Calu3 (cell line): ENCODE results near the gene RPH3AL. TPM values are rescaled to one million over a fixed set of nuclear protein-coding genes. Genes with fewer than 3 reads are reported as not detected.

Experiments used
- BruUV-seq: library from RNA; stranded (reverse); fragments of 400-500 nt; replicated peaks from 2 replicates; lab custom pipeline; 2021; lab: Mats Ljungman, UMichigan
- CTCF ChIA-PET: fragments of 300-600 bp; sonication (Branson Sonifier 250); formaldehyde crosslinking; loops from one replicate; lab custom pipeline; 2022; ENCODE audit warnings: antibody characterized with exemption; lab: Charles Lee
- DNase-seq: peaks from one replicate; pipeline ENCODE4 v3.0.0; 2022
- H3K27ac Mint-ChIP-seq: one replicate; pipeline ENCODE4 v1.8.0; 2022; ENCODE audit warnings: mixed read lengths; ENCODE audit not compliant: unreplicated experiment
- H3K27me3 Mint-ChIP-seq: one replicate; pipeline ENCODE4 v1.8.0; 2022; ENCODE audit warnings: mixed read lengths; ENCODE audit not compliant: unreplicated experiment
- H3K36me3 Mint-ChIP-seq: one replicate; pipeline ENCODE4 v1.8.0; 2022; ENCODE audit warnings: mild to moderate bottlenecking, moderate library complexity, mixed read lengths; ENCODE audit not compliant: insufficient read depth, unreplicated experiment
- H3K4me1 Mint-ChIP-seq: one replicate; pipeline ENCODE4 v1.8.0; 2022; ENCODE audit warnings: mild to moderate bottlenecking, low read depth, mixed read lengths; ENCODE audit not compliant: unreplicated experiment
- H3K4me3 Mint-ChIP-seq: one replicate; pipeline ENCODE4 v1.8.0; 2022; ENCODE audit warnings: mild to moderate bottlenecking, low read depth, moderate library complexity, mixed read lengths; ENCODE audit not compliant: unreplicated experiment
- H3K9me3 Mint-ChIP-seq: one replicate; pipeline ENCODE4 v1.8.0; 2022; ENCODE audit warnings: low read depth, mixed read lengths; ENCODE audit not compliant: unreplicated experiment
- CTCF ChIP-seq: fragments of 200-600 bp; IDR thresholded peaks from one replicate; pipeline ENCODE4 v1.8.0; 2022; ENCODE audit warnings: antibody characterized with exemption; ENCODE audit not compliant: unreplicated experiment
- intact Hi-C: fragments of 100-400 bp; cut with micrococcal nuclease; formaldehyde crosslinking; loops from one replicate; pipeline ENCODE4 v1.10.0; 2022; ENCODE audit not compliant: unreplicated experiment
- total RNA-seq: library from RNA; stranded (reverse); gene quantifications from 2 replicates; pipeline ENCODE4 v1.2.3, GENCODE V29; 2022

RPH3AL gene
- total RNA-seq, 1 experiment from 2014 or later: 14.1 TPM

GRCh38 chr17:213286-214105 lies 139.1 kb downstream of the RPH3AL start:
- DNase-seq: no peak
- CTCF ChIA-PET: no interaction called here
- no peaks in the 10 kb centered on the region for H3K36me3 Mint-ChIP-seq
- no peak for TF ChIP-seq CTCF
- no peak overlapping the region for H3K27ac Mint-ChIP-seq
- intact Hi-C loops: no loop called here
- no peaks in the 10 kb centered on the region for H3K27me3 Mint-ChIP-seq
- no peak overlapping the region for H3K4me3 Mint-ChIP-seq
- H3K9me3 Mint-ChIP-seq: peaks cover 3% of the 10 kb centered on the region
- H3K4me1 Mint-ChIP-seq: no peaks in the 10 kb centered on the region
- BruUV-seq: no TSS peak

DNA sequence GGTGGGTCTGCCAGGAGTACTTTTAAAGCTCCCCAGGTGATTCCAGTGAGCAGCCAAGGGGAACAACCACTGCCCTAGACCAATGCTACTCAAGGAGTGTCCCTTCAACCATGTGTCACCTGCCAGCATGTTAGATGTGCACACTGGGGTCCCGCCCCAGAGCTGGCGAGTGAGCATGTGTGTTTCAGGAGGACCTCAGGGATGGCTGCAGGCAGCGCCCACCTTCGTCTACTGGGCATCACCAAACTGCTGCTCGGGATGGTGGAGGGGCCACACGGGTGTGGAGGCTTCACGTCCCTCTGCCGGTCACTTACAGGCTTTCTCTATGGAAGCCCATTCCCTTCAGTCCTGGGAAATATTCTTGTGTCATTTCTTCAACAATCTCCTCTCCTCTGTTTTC lies 142.2 kb downstream of the RPH3AL start:
- Mint-ChIP-seq H3K4me1 (no peaks in the 10 kb centered on the region), H3K27me3 (no peaks in the 10 kb centered on the region), H3K9me3 (peaks cover 3% of the 10 kb centered on the region), H3K27ac (no peak overlapping the region), H3K4me3 (no peak overlapping the region), H3K36me3 (no peaks in the 10 kb centered on the region)
- intact Hi-C loops: no loop called here
- CTCF ChIA-PET: no interaction called here
- BruUV-seq: no TSS peak
- DNase-seq: no peak
- TF ChIP-seq CTCF: no peak

GRCh38 chr17:208429-208828 lies 144.2 kb downstream of the RPH3AL start:
- BruUV-seq: no TSS peak
- Mint-ChIP-seq H3K9me3 (peaks cover 3% of the 10 kb centered on the region), H3K4me1 (no peaks in the 10 kb centered on the region), H3K27me3 (no peaks in the 10 kb centered on the region), H3K27ac (no peak overlapping the region), H3K4me3 (no peak overlapping the region), H3K36me3 (peaks cover 3% of the 10 kb centered on the region)
- TF ChIP-seq CTCF: no peak
- CTCF ChIA-PET: no interaction called here
- no peak for DNase-seq
- intact Hi-C loops: no loop called here

GRCh38 chr17:207775-208174 lies 144.8 kb downstream of the RPH3AL start:
- peaks cover 3% of the 10 kb centered on the region for H3K9me3 Mint-ChIP-seq
- no peak overlapping the region for H3K27ac Mint-ChIP-seq
- H3K27me3 Mint-ChIP-seq: no peaks in the 10 kb centered on the region
- intact Hi-C loops: no loop called here
- H3K4me1 Mint-ChIP-seq: no peaks in the 10 kb centered on the region
- no TSS peak for BruUV-seq
- no peak for TF ChIP-seq CTCF
- no peak overlapping the region for H3K4me3 Mint-ChIP-seq
- H3K36me3 Mint-ChIP-seq: peaks cover 5% of the 10 kb centered on the region
- CTCF ChIA-PET: no interaction called here
- DNase-seq: no peak
